HepG2 (cell line): ENCODE results near the gene CD34.

Source experiments
- EZH2 ChIP-seq: conservative IDR thresholded peaks from 2 replicates; pipeline ENCODE4 v1.6.1; 2012; ENCODE audit warnings: mild to moderate bottlenecking, low read depth, low read length, moderate library complexity
- GABPA ChIP-seq, 2 experiments: IDR thresholded peaks; 2 replicates each; pipeline ENCODE4 v1.6.1; 2011 to 2016; ENCODE audit warnings: low read depth in 2 of 2, low read length in 1 of 2, missing biosample characterization in 1 of 2, missing genetic modification characterization in 1 of 2
- JUNB ChIP-seq: sonication (generic); formaldehyde crosslinking; IDR thresholded peaks from 2 replicates; pipeline ENCODE4 v1.8.0; 2022; ENCODE audit warnings: missing genetic modification reagents, mild to moderate bottlenecking, borderline replicate concordance
- MYC ChIP-seq: sonication (generic); formaldehyde crosslinking; IDR thresholded peaks from 2 replicates; pipeline ENCODE4 v1.9.0; 2021; ENCODE audit warnings: missing genetic modification reagents, borderline replicate concordance
- NCOR1 ChIP-seq: fragments of 200-600 bp; sonication (generic); IDR thresholded peaks from 2 replicates; pipeline ENCODE4 v1.7.0; 2017; ENCODE audit warnings: antibody characterized with exemption, low read length, borderline replicate concordance
- PCBP1 ChIP-seq: fragments of 200-400 bp; formaldehyde crosslinking; IDR thresholded peaks from 2 replicates; pipeline ENCODE4 v1.6.1; 2017; ENCODE audit warnings: mild to moderate bottlenecking, low read depth, low read length, borderline replicate concordance
- REL ChIP-seq: sonication (generic); formaldehyde crosslinking; conservative IDR thresholded peaks from 2 replicates; pipeline ENCODE4 v1.8.0; 2022; ENCODE audit warnings: mild to moderate bottlenecking, missing genetic modification reagents, moderate library complexity
- TAF1 ChIP-seq: sonication (generic); formaldehyde crosslinking; IDR thresholded peaks from 2 replicates; pipeline ENCODE4 v1.4.0; 2020; ENCODE audit warnings: missing genetic modification reagents
- TF ChIP-seq, protein P1 (sequence below): sonication (generic); formaldehyde crosslinking; IDR thresholded peaks from 2 replicates; pipeline ENCODE4 v1.5.0; 2020; ENCODE audit warnings: mild to moderate bottlenecking, missing genetic modification reagents, moderate library complexity
- TF ChIP-seq, protein P2 (sequence below), 2 experiments: sonication (generic) in 1 of 2; formaldehyde crosslinking in 1 of 2; IDR thresholded peaks; 2 replicates each; pipeline versions ENCODE4 v1.5.1 to v1.6.1; 2011 to 2020; ENCODE audit warnings: borderline replicate concordance in 1 of 2, low read depth in 1 of 2, low read length in 1 of 2, mild to moderate bottlenecking in 1 of 2, missing genetic modification reagents in 1 of 2, moderate library complexity in 1 of 2
- TF ChIP-seq, protein P3 (sequence below): sonication (generic); formaldehyde crosslinking; IDR thresholded peaks from 2 replicates; pipeline ENCODE4 v1.8.0; 2022; ENCODE audit warnings: mild to moderate bottlenecking, missing genetic modification reagents; ENCODE audit not compliant: insufficient replicate concordance
- TF ChIP-seq, protein P4 (sequence below): sonication (generic); formaldehyde crosslinking; IDR thresholded peaks from 2 replicates; pipeline ENCODE4 v1.4.0; 2020; ENCODE audit warnings: missing genetic modification reagents
- TF ChIP-seq, protein P5 (sequence below): sonication (generic); formaldehyde crosslinking; IDR thresholded peaks from 2 replicates; pipeline ENCODE4 v1.4.0; 2020; ENCODE audit warnings: low read depth, mild to moderate bottlenecking, missing genetic modification reagents

DNA sequence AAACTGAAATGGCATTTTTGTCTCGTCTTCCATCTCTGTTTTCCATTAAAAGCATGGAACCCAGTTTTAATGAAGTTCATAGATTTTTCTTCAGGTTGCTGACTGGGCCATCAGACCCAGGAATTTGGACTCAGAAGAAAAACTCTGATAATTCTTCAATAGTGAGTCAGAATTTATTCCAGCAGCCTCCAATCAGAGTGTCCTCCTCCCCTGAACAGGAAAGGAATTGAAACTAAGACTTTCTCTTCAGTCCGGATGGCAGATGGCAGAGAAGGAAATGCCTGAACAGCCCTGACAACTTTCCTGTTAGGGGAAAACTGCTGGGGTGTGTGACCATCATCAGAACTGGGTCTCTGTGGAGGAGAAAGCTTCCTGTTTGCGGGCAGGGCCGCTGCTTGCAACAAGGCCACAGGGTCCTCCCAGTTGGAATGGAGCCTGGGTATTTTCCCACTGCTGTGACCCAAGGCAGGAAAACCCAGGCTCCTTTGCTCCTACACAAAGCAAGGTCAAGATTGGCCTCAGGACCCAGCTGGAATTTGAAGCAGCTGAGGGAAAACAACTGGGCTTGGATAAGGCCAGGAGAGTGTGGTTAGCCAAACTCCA lies 20.7 kb downstream of the CD34 start:
- TF ChIP-seq, protein P1, sequence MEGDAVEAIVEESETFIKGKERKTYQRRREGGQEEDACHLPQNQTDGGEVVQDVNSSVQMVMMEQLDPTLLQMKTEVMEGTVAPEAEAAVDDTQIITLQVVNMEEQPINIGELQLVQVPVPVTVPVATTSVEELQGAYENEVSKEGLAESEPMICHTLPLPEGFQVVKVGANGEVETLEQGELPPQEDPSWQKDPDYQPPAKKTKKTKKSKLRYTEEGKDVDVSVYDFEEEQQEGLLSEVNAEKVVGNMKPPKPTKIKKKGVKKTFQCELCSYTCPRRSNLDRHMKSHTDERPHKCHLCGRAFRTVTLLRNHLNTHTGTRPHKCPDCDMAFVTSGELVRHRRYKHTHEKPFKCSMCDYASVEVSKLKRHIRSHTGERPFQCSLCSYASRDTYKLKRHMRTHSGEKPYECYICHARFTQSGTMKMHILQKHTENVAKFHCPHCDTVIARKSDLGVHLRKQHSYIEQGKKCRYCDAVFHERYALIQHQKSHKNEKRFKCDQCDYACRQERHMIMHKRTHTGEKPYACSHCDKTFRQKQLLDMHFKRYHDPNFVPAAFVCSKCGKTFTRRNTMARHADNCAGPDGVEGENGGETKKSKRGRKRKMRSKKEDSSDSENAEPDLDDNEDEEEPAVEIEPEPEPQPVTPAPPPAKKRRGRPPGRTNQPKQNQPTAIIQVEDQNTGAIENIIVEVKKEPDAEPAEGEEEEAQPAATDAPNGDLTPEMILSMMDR (CRISPR knock-in tag): no peak
- TF ChIP-seq, protein P2, sequence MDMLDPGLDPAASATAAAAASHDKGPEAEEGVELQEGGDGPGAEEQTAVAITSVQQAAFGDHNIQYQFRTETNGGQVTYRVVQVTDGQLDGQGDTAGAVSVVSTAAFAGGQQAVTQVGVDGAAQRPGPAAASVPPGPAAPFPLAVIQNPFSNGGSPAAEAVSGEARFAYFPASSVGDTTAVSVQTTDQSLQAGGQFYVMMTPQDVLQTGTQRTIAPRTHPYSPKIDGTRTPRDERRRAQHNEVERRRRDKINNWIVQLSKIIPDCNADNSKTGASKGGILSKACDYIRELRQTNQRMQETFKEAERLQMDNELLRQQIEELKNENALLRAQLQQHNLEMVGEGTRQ (IDR thresholded peaks at IDR 0.05; ENCODE audit: low read depth, low read length): no peak
- TF ChIP-seq, protein P2 (CRISPR knock-in tag; IDR thresholded peaks at IDR 0.05; ENCODE audit: borderline replicate concordance): no peak
- TF ChIP-seq MYC (CRISPR knock-in tag): no peak
- TF ChIP-seq TAF1 (CRISPR knock-in tag): no peak
- no peak for TF ChIP-seq REL (CRISPR knock-in tag)
- TF ChIP-seq, protein P3, sequence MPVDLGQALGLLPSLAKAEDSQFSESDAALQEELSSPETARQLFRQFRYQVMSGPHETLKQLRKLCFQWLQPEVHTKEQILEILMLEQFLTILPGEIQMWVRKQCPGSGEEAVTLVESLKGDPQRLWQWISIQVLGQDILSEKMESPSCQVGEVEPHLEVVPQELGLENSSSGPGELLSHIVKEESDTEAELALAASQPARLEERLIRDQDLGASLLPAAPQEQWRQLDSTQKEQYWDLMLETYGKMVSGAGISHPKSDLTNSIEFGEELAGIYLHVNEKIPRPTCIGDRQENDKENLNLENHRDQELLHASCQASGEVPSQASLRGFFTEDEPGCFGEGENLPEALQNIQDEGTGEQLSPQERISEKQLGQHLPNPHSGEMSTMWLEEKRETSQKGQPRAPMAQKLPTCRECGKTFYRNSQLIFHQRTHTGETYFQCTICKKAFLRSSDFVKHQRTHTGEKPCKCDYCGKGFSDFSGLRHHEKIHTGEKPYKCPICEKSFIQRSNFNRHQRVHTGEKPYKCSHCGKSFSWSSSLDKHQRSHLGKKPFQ (CRISPR knock-in tag): no peak
- no peak for TF ChIP-seq NCOR1
- no peak for TF ChIP-seq EZH2
- TF ChIP-seq JUNB: no peak
- TF ChIP-seq PCBP1: no peak
- TF ChIP-seq, protein P4, sequence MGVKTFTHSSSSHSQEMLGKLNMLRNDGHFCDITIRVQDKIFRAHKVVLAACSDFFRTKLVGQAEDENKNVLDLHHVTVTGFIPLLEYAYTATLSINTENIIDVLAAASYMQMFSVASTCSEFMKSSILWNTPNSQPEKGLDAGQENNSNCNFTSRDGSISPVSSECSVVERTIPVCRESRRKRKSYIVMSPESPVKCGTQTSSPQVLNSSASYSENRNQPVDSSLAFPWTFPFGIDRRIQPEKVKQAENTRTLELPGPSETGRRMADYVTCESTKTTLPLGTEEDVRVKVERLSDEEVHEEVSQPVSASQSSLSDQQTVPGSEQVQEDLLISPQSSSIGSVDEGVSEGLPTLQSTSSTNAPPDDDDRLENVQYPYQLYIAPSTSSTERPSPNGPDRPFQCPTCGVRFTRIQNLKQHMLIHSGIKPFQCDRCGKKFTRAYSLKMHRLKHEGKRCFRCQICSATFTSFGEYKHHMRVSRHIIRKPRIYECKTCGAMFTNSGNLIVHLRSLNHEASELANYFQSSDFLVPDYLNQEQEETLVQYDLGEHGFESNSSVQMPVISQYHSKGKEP (CRISPR knock-in tag): no peak
- TF ChIP-seq, protein P5, sequence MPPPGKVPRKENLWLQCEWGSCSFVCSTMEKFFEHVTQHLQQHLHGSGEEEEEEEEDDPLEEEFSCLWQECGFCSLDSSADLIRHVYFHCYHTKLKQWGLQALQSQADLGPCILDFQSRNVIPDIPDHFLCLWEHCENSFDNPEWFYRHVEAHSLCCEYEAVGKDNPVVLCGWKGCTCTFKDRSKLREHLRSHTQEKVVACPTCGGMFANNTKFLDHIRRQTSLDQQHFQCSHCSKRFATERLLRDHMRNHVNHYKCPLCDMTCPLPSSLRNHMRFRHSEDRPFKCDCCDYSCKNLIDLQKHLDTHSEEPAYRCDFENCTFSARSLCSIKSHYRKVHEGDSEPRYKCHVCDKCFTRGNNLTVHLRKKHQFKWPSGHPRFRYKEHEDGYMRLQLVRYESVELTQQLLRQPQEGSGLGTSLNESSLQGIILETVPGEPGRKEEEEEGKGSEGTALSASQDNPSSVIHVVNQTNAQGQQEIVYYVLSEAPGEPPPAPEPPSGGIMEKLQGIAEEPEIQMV (CRISPR knock-in tag): no peak
- TF ChIP-seq GABPA (IDR thresholded peaks at IDR 0.05; ENCODE audit: low read depth, low read length): no peak
- no peak for TF ChIP-seq GABPA (CRISPR knock-in tag; IDR thresholded peaks at IDR 0.05; ENCODE audit: low read depth)
